KG1 (cell line): ENCODE measurements around the gene CYTH1.
"Not testable (repeated sequence)": the region's sequence is repeated elsewhere in the genome, so short reads cannot be mapped to it uniquely, and the experiment has no call there.

Experiments used
- DNase-seq: peaks from one replicate; lab custom pipeline; 2025; lab: John Stamatoyannopoulos, UW

CYTH1 gene

DNA sequence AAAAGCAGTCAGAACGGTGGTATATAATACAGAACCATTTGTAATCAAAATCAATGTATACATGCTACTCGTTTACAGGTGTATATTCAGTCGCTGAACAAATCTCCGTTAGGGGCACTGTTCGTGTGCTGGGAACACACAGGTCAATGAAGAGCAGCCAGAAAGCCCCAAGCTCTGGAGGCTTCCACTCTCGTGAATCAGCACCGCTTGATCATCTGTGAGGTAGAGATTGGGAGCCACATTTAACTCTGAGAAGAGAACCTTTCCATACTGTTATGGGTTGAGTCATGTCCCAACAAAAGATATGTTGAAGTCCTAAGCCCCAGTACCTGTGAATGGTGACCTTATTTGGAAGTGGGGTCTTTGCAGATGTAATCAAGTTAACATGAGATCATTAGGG is 5.4 kb upstream of the CYTH1 start:
- DNase-seq = no peak

DNA sequence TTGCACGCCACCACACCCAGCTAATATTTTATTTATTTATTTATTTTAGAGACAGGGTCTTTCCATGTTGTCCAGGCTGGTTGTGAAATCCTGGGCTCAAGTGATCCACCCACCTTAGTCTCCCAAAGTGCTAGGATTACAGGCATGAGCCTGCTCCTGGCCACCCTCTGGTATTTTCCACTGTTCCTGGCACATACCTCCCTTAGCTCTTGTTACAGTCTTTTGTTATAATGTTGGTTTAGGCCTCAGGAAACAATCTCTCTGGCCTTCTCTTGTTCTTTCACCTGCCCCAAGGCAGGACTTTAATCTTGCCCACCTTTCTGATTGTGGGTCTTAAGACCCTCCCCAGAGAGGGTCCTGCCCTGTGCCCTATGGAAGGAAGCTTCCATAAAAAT is 3.6 kb upstream of the CYTH1 start:
- no peak for DNase-seq

DNA sequence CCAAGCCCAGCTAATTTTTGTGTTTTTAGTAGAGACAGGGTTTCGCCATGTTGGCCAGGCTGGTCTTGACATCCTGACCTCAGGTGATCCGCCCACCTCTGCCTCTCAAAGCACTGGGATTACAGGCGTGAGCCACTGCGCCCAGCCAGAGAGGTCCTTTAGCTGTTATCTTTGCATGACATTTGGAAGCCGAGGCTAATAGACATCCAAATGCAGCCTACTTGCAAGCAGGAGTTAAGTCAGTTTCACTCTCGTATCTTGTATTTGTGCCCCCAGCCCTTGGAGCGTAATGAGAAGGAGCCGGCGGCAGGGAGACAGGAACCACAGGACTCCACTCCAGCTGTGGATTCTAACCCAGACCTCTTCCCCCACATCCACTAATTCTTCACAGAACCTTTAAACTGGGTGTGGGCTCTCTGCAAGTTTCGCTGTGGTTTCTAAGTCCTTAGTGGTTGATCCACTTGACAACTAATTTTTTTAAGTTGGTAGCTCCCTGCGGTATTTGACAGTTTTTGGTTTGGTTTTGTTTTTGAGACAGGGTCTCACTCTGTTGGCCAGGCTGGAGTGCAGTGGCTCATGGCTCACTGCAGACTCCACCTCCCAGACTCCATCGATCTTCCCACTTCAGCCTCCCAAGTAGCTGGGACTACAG is 3.1 kb upstream of the CYTH1 start:
- DNase-seq = no peak

DNA sequence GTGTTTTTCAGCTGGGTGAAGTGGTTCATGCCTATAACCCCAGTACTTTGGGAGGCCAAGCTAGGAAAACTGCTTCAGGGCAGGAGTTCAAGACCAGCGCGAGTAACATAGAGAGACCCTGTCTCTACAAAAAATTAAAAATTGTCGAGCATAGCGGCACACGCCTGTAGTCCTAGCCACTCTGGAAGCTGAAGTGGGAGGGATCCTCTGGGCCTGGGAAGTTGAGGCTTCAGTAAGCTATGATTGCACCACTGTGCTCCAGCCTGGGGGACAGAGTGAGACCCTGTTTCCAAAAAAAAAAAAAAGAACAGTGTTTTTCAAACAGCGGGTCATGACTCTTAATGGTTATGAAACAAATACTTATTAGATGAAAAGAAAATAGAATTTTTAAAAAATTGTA is 2.3 kb upstream of the CYTH1 start:
- no peak for DNase-seq

DNA sequence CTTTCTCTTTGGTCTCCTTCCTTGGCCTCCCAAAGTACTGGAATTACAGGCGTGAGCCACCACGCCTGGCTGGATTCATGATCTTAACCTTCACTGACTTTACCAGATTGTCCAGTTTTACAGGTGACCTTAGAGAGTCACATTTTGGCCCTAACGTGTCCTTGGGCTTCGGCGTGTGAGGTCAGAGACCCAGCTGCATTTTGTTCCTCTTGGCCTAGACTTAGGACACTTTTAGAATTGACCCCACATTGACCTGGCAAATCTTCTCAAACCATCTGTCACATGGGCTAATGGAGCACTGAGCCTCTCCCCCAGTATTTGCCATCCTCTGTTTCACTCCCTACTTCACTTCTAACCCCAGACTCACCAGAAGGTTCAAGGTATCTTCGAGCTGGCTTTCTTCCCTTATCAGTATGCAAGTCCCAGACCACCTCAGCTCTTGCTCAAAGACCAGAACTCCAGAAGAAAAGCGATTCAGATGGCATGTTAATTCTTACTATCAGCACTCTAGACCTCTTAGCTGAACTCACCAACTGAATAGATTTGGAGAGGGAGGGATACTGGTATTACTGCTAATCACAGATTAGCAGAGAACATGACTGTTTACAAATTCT is 1.7 kb upstream of the CYTH1 start:
- DNase-seq = no peak

DNA sequence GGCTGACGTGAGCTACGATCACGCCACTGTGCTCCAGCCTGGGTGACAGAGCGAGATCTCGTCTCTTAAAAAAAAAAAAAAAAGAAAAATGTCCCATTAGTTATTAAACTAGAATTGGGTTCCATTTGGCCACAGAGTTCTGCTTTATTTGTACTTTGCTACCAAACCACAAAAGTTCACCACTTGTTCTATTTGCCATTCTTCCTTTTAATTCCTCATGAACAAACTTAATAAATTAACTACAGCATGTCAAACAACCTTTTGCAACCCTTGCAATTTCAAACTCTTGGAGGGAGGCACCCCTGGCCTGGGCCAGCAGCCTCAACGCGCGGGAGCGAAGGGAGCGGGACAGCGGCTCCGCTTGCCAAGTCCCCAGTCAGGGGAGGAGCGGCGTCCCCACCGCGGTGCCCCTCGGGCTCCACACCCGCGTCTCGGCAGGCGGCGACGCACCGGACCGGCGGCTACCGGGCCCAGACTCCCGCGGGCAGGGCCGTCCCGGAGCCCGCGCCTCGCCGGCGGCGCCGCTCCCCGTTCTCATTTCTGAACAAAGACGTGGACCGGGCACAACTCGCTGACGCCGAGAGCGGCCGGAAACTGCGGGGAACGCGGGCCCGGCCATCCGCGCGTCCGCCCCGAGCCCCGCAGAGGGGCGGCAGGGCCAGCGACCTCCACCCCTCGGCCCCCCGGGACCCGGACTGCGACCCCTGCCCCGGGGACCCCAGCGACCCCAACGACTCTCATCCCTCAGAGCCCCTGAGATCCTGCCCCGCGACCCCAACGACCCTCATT is 775 bp downstream of the CYTH1 start:
- DNase-seq = peak; percentile 14

DNA sequence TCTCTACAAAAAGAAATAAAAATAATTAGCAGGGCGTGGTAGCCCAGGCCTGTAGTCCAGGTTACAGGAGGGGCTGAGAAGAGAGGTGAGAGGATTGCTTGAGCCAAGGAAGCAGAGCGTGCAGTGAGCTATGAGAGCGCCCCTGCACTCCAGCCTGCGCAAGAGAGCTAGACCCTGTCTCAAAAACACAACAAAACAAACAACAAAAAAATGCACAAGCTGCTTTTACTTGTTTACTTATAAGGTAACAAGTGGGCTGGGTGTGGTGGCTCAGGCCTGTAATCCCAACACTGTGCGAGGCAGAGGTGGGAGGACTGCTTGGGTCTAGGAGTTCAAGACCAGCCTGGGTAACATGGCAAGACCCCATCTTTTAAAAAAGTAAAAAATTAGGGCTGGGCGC is 1.7 kb downstream of the CYTH1 start:
- DNase-seq = no peak

DNA sequence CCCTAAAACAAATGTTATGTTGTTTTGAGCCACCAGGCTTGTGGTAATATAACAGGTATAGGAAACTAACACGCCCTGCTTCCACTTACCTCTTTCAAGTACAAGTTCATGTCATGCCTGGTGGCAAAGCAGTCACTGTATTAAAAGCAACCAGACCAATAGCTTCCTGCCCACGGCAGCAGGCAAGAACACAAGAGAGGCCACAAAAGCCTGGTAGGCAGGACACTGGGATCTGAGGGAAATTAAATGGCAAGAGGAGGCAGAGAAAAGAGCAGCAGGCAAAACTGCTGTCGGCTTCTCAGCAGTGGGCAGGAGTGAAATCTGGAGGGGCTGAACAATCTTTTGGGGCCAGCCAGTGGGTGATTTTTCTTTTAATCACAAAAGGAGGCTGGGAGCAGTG is 2.2 kb downstream of the CYTH1 start:
- no peak for DNase-seq

DNA sequence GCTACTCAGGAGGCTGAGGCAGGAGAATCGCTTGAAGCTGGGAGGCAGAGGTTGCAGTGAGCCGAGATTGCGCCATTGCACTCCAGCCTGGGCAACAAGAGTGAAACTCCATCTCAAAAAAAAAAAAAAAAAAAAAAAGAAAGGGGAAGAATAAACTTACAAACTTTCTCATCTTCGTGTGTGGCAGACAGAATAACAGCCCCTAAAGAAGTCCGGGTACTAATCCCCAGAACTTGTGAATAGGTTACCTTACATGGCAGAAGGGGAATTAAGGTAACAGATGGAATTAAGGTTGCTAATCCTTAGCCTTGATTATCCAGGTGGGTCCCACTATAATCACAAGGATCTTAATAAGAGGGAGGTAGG is 2.8 kb downstream of the CYTH1 start:
- DNase-seq = not testable (repeated sequence)

DNA sequence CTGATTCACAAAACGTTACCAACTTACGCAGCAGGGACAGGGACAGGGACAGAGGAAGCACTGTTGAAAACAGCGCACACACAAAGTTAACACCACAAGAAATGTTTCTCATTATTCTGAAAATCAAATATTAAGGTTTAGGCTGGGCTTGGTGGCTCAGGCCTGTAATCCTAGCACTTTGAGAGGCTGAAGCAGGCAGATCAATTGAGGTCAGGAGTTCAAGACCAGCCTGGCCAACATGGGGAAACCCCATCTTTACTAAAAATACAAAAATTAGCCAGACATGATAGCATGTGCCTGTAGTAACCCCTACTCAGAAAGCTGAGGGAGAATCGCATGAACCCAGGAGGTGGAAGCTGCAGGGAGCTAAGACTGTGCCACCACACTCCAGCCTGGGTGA is 4.2 kb downstream of the CYTH1 start:
- DNase-seq = no peak

DNA sequence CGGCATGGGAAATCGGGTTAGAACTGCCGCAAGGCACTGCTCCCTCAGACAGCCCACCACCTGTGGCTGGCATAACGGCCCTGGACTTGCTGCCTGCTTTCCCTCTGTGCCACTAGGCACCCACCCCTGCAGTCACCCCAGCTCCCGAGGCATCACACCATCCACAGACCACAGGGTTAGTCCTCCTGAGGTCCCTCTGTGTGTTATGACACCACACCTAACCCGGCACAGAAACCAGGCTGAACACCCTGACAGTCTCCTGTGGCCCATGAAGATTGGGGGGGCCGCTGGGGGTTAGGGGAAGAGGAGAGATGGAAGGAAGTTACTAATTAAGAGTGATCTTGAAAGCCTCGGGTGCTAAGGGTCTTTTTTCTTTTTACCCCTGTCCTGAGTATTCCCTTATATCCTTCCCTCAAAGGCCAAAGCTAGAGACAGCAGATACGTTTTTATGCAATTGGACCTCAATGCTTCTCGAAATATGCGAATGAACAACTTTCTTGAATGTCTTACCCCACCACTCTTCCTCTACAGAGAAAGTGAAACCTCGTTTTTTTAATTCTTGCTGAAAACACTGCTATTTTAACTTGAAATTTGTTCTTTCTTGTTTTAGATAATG is 7.0 kb downstream of the CYTH1 start:
- peak; percentile 41 for DNase-seq

DNA sequence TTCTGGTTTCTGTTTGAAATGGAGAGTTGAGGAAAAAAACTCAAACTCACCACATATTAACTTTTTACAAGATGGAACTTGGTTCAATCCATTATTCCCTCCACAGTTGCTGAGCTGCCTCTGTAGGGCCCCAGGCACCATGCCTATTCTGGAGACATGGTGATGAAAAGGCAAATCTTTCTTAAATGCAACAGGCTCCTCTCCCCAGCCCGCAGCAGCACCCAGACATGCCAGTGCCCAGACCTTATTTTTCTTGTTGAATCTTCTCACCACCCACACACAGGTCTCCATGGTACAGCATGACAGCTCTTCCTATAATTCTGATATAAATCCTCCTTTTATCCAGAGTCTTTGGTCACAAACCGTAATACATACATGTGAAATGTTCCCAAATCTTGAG is 7.6 kb downstream of the CYTH1 start:
- DNase-seq = no peak

DNA sequence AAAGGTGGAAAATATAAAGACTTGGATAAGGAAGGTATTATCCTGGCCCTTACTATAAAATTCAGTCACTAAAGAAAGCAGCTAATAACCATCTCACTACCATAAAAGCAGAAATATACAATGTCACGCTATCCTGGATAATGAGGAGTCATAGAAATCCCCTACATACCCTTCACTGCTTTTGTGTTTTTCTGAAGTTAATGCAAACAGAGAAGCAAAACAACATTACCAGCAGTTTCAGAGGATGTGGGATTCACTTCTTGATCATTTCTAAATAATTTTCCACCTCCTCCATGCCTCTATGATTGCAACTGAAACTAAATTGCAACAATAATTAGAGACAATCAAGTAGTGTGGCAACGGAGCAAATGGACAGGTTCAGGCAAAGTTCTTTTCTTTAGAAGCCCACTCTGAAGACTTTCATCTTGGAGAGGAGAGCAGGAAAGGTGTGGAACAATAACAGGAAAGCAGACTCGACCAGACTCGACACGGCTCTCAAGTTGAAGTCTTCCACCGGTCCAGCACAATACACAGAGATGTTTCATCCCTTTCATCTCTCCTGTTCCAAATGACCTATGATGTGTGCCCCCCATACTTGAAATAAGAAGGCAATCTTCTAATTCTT is 10.2 kb downstream of the CYTH1 start:
- no peak for DNase-seq

DNA sequence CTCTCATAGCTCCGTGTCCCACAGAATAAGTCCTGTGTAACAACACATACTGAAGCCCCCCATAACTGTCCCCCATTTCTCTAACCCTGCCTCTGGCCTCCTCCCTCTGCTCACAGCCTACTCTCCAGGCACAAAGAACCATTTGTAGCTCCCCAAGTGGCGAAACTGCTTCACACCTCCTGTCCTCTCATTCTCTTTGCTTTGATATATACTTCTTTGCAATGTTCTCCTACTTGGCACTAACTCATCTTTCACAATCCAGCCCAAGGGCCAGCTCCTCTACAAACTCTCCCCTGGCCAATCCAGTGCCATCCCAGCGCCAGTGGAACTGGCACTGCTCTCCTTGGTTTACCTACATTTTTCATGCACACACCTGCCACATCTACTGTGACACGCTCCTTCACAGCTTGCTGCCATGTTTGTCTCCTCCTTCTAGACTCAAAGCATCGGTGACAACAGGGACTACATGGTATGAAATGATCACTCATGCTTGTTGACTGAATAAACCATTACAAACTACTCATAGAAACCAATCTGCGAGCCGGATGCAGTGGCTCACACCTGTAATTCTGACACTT is 12.8 kb downstream of the CYTH1 start:
- DNase-seq = no peak

DNA sequence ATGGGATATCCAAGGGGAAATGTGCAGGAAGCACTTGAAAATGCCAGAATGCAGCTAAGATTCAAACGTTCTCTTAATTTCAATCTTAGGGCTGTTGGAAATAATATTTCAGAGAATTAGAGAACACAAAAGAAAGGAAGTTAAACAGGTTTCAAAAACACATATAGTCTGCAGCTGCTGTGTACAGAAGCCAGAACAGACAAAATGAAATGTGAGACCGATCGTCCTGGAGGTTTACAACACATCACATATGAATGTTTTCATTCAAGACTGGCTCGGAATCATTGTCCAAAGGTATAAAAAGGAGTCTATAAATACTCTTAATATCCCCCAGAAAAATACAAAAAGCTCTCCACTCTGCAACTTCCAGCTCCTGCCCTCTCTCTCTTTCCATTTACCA is 14.3 kb downstream of the CYTH1 start:
- no peak for DNase-seq

DNA sequence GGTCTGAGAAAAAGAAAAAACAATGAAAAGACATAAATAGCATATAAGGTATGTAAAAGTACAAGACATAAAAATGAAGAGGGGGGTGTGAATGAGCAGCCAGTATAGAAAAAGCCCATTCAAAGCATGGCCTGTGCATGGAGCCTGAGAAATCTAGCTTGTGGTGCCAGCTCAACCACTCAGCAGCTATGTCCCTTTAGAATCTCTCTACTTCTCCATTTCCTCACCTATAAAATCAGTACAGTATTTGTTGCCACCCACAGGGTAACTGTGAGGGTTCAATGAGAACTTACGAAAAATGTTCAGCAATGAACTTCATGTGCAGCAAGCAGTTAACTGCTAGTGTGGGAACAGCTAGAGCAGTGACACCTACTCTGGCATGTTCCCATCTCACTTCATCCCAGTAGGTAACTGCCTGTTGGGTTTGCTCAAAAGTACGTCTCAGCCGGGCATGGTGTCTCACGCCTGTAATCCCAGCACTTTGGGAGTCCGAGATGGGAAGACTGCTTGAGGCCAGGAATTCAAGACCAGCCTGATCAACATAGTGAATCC is 15.3 kb downstream of the CYTH1 start:
- DNase-seq = no peak

DNA sequence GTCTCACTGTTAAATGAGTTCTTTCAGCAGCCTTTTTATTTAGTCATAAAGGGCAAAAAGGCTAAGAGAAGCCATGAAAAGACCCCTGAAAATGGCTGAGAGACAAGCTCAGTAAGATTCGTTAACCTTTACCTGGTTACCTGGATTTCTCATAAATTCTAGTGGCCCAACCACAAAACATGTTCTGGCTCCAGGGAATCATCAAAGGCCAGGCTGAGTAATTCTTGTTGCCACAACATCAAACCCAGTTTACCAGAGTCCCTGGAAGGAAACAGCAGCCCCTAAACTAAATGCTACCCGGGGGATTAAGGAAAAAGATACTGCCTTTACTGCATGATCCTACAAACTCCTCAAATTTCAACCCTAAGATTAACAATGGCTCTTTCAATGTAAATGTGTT is 15.8 kb downstream of the CYTH1 start:
- no peak for DNase-seq

DNA sequence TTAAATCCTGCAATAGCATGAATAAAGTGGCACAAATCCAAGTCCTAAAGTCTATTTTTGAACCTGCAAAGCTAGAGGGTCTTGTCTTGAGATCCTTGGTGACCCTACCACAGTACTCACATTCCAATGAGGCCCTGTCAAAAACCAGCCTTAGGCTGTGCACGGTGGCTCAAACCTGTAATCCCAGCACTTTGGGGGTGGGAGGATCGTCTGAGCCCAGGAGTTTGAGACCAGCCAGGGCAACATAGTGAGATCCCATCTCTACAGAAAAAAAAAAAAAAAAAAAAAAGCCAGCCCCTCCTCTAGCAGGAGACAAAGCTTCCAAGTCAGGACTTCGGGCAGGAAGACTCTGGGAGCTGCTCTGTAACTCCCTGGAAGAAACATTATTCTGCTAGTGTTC is 16.3 kb downstream of the CYTH1 start:
- DNase-seq = no peak

DNA sequence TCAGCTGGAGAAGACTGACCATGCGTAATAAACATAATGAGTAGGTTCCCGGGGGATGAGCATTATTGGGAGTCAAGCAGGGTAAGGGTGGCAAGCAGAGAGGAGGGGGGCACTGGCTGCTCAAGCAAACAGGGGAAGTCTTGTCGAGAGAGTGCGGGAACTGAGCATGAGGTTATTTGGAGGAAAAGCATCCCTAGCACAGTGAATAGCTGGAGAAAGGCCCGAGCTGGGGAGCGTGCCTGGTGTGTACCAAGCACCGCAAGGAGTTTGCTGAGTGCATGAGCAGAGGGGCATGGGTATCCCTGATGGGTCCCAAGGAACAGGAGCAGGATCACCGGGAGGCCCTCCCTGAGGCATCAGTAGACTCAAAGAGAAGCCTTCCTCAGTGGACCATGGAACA is 17.2 kb downstream of the CYTH1 start:
- no peak for DNase-seq

DNA sequence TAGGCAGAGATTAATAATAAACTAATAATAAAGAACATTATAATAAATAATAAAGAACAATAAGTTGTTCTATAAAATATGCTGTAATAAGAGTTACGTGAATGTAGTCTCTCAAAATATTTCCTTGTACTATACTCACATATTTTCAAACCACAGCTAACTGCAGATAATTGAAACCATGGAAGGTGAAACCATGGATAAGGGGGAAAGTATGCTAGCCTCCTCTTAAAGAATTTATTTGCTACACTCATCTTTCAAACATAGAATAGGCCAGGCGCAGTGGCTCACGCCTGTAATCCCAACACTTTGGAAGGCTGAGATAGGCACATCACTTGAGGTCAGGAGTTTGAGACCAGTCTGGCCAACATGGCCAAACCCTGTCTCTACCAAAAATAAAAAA is 18.5 kb downstream of the CYTH1 start:
- DNase-seq = no peak

DNA sequence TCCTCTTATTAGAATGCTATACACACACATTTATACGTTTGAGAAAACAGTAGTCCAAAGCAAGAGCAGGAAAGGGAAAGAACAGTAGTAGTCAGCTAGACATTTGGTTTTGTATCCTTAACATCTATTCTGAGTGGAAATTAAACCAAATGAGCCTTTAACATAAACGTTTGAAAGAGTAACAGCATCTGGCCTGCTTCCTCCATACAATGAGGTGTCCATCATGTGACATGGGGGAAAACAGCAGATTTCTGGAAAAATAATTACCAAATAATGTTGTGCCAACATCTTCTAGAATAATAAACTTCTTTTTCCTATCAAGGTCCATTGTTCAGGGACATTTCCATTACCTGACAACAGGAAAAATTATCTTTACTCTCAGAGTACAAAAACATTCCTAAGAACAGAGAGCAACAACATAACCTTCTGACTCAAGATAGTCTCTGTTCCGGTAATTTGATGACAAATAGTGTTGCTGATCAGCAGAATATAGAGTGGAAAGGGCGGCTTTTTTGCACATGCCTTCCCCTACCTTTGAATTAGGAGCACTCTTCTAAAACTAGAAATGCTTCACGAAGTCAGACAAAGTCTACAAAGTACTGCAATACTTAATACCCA is 20.2 kb downstream of the CYTH1 start:
- DNase-seq = no peak

DNA sequence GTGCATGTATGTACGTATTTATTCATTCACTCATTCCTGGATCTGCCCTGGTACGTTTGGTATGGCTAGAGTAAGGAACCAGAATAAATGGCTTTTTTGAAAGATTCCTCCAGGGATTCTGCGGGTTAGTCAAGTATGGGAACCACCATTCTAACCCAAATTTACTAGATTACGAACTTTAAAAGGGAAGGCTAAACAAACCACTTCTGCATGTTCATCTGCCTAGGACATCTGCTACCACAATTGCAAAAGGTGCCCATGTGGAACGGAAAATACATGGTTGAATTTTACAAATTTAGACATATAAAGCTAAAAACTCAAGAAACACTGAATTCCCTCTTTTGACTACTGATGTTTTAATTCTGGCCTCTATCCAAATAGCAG is 22.1 kb downstream of the CYTH1 start:
- no peak for DNase-seq
